Right lobe of liver (tissue), 4 donors: ENCODE data around the gene RBM19.

Source experiments
- CTCF ChIP-seq, 4 donors: fragments of 200-600 bp in 3 of 4; fragments of 450-650 bp in 1 of 4; IDR thresholded peaks; one replicate each; pipeline versions ENCODE4 v1.5.1 to v1.8.0; 2016 to 2022; ENCODE audit warnings: antibody characterized with exemption in 4 of 4, mild to moderate bottlenecking in 2 of 4
- POLR2A ChIP-seq: fragments of 450-650 bp; IDR thresholded peaks from one replicate; pipeline ENCODE4 v1.6.1; 2017; ENCODE audit warnings: antibody characterized with exemption, mild to moderate bottlenecking
- donor health status: DM: no; HTN: no; CAD: no.
- donor health status: DM: no; HTN: no; CAD: no.
- donor health status: DM: no; HTN: yes; CAD: no.

- TF ChIP-seq CTCF (IDR thresholded peaks at IDR 0.05) (no peak), POLR2A (no peak)
Observed at GRCh38 chr12:113996026-113996425, 29.9 kb upstream of the RBM19 start.
